OCI-LY3 (cell line): ENCODE results near the gene LZTFL1.

ENCODE experiments used
- EZH2phosphoT487 ChIP-seq: fragments of 200-600 bp; shearing (Covaris generic); IDR thresholded peaks from 2 replicates; pipeline ENCODE4 v1.6.1; 2018; ENCODE audit warnings: antibody characterized with exemption, mixed run types, low read depth
- TF ChIP-seq, protein P1 (sequence below): fragments of 200-600, 300-600 bp; sonication (generic); IDR thresholded peaks from 2 replicates; pipeline ENCODE4 v1.5.1; 2014; ENCODE audit warnings: antibody characterized with exemption, low read length, low read depth

GRCh38 chr3:45838466-45838865, 3.5 kb downstream of the LZTFL1 start:
- TF ChIP-seq EZH2phosphoT487: no peak
- TF ChIP-seq, protein P1, sequence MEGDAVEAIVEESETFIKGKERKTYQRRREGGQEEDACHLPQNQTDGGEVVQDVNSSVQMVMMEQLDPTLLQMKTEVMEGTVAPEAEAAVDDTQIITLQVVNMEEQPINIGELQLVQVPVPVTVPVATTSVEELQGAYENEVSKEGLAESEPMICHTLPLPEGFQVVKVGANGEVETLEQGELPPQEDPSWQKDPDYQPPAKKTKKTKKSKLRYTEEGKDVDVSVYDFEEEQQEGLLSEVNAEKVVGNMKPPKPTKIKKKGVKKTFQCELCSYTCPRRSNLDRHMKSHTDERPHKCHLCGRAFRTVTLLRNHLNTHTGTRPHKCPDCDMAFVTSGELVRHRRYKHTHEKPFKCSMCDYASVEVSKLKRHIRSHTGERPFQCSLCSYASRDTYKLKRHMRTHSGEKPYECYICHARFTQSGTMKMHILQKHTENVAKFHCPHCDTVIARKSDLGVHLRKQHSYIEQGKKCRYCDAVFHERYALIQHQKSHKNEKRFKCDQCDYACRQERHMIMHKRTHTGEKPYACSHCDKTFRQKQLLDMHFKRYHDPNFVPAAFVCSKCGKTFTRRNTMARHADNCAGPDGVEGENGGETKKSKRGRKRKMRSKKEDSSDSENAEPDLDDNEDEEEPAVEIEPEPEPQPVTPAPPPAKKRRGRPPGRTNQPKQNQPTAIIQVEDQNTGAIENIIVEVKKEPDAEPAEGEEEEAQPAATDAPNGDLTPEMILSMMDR: no peak
